ENCODE measurements around the gene RNF26.
A peak's percentile ranks its signal among the peaks of the same experiment; 100 is the strongest.

RNF26 gene

GRCh38 chr11:119338318-119338890 lies 4.1 kb downstream of the RNF26 start:
- peak; percentile 68 for TF ChIP-seq RAD21 (IDR thresholded peaks at IDR 0.05; ENCODE audit: low read depth)
- TF ChIP-seq TAF1 (IDR thresholded peaks at IDR 0.05; ENCODE audit: low read depth), result no peak
- TF ChIP-seq MAX (IDR thresholded peaks at IDR 0.05), result no peak
- no peak for TF ChIP-seq FOXM1 (IDR thresholded peaks at IDR 0.05; ENCODE audit: borderline replicate concordance, low read depth)
- TF ChIP-seq CREB1 (IDR thresholded peaks at IDR 0.05; ENCODE audit: low read depth), result no peak
- peak; percentile 41; the same call in 1 of the 2 replicates for TF ChIP-seq TEAD4 (IDR thresholded peaks at IDR 0.05)
- no peak for TF ChIP-seq CEBPB (IDR thresholded peaks at IDR 0.05)
- TF ChIP-seq REST (IDR thresholded peaks at IDR 0.05; ENCODE audit: low read depth), result no peak
- TF ChIP-seq EGR1 (IDR thresholded peaks at IDR 0.05), result no peak
- no peak for TF ChIP-seq ZBTB7A (IDR thresholded peaks at IDR 0.05; ENCODE audit: low read depth)
- no peak for TF ChIP-seq TCF12 (IDR thresholded peaks at IDR 0.05; ENCODE audit: low read depth)
- TF ChIP-seq EP300 (IDR thresholded peaks at IDR 0.05; ENCODE audit: borderline replicate concordance), result no peak
- no peak for TF ChIP-seq YY1 (IDR thresholded peaks at IDR 0.05; ENCODE audit: low read depth)
- no peak for TF ChIP-seq NFIC (IDR thresholded peaks at IDR 0.05)
- no peak for TF ChIP-seq USF1 (IDR thresholded peaks at IDR 0.05)

GRCh38 chr11:119338965-119339588 lies 4.8 kb downstream of the RNF26 start:
- no peak for TF ChIP-seq EP300 (IDR thresholded peaks at IDR 0.05; ENCODE audit: borderline replicate concordance)
- no peak for TF ChIP-seq MAX (IDR thresholded peaks at IDR 0.05)
- TF ChIP-seq FOXM1 (IDR thresholded peaks at IDR 0.05; ENCODE audit: borderline replicate concordance, low read depth), result no peak
- TF ChIP-seq TCF12 (IDR thresholded peaks at IDR 0.05; ENCODE audit: low read depth), result no peak
- no peak for TF ChIP-seq RAD21 (IDR thresholded peaks at IDR 0.05; ENCODE audit: low read depth)
- TF ChIP-seq USF1 (IDR thresholded peaks at IDR 0.05), result no peak
- no peak for TF ChIP-seq TEAD4 (IDR thresholded peaks at IDR 0.05)
- TF ChIP-seq ZBTB7A (IDR thresholded peaks at IDR 0.05; ENCODE audit: low read depth), result no peak
- no peak for TF ChIP-seq CREB1 (IDR thresholded peaks at IDR 0.05; ENCODE audit: low read depth)
- TF ChIP-seq REST (IDR thresholded peaks at IDR 0.05; ENCODE audit: low read depth), result no peak
- TF ChIP-seq CEBPB (IDR thresholded peaks at IDR 0.05), result no peak
- no peak for TF ChIP-seq YY1 (IDR thresholded peaks at IDR 0.05; ENCODE audit: low read depth)
- no peak for TF ChIP-seq TAF1 (IDR thresholded peaks at IDR 0.05; ENCODE audit: low read depth)

GRCh38 chr11:119339589-119340334 lies 5.4 kb downstream of the RNF26 start:
- no peak for TF ChIP-seq TCF12 (IDR thresholded peaks at IDR 0.05; ENCODE audit: low read depth)
- TF ChIP-seq RAD21 (IDR thresholded peaks at IDR 0.05; ENCODE audit: low read depth), result peak; percentile 36; the same call in 1 of the 2 replicates

- TF ChIP-seq EGR1 (IDR thresholded peaks at IDR 0.05), result no peak
Observed at GRCh38 chr11:119340335-119341221, 6.3 kb downstream of the RNF26 start, which contains the start of gene C1QTNF5. Gene C1QTNF5 (minus strand): TSS chr11:119340883. CDS start chr11:119340397, 486 bp downstream.

Data from Ishikawa (cell line).